HG02885 (cell line): ENCODE measurements around the gene VWA7.

Source experiments
- ATAC-seq: cut with Tn5 transposase; IDR thresholded peaks from one replicate; pipeline ENCODE4 v1.9.1; 2021; ENCODE audit warnings: mild to moderate bottlenecking; ENCODE audit not compliant: unreplicated experiment, poor library complexity

The VWA7 gene

GRCh38 chr6:31761343-31761742 is 15.8 kb downstream of the VWA7 start:
- no peak for ATAC-seq

- ATAC-seq, result no peak
These were observed 16.3 kb downstream of the VWA7 start for GRCh38 chr6:31760790-31761189.

GRCh38 chr6:31758281-31758680 is 18.8 kb downstream of the VWA7 start:
- ATAC-seq, result no peak

GRCh38 chr6:31752739-31753319 is 24.3 kb downstream of the VWA7 start:
- ATAC-seq, result no peak

GRCh38 chr6:31750411-31751022 is 26.6 kb downstream of the VWA7 start:
- no peak for ATAC-seq

GRCh38 chr6:31749301-31750036 is 27.7 kb downstream of the VWA7 start:
- no peak for ATAC-seq

GRCh38 chr6:31744422-31744821 is 32.7 kb downstream of the VWA7 start:
- no peak for ATAC-seq

GRCh38 chr6:31742894-31743293 is 34.2 kb downstream of the VWA7 start:
- no peak for ATAC-seq

- no peak for ATAC-seq
These were observed 35.3 kb downstream of the VWA7 start for GRCh38 chr6:31741815-31742214.

GRCh38 chr6:31740397-31741223 is 36.5 kb downstream of the VWA7 start:
- no peak for ATAC-seq

- peak; percentile 83 for ATAC-seq
These were observed 37.3 kb downstream of the VWA7 start, which contains the start of gene MSH5 for GRCh38 chr6:31739639-31740396. MSH5 (plus strand) TSS chr6:31740005; CDS start chr6:31740467, 462 bp downstream.

- ATAC-seq, result no peak
These were observed 38.8 kb downstream of the VWA7 start for GRCh38 chr6:31737991-31738979.

- ATAC-seq, result no peak
These were observed 39.7 kb downstream of the VWA7 start for GRCh38 chr6:31737315-31737990.

GRCh38 chr6:31736768-31737314 is 40.3 kb downstream of the VWA7 start:
- ATAC-seq, result no peak

- ATAC-seq, result no peak
These were observed 40.9 kb downstream of the VWA7 start, which contains the start of gene CLIC1 for GRCh38 chr6:31736021-31736767. CLIC1 (minus strand) TSS chr6:31736530; CDS start chr6:31736300, 230 bp downstream.

GRCh38 chr6:31734821-31735406 is 42.2 kb downstream of the VWA7 start:
- no peak for ATAC-seq
